Erythroblast (primary cell): ENCODE results near the gene ARMC12.
"Not testable (repeated sequence)": the region's sequence is repeated elsewhere in the genome, so short reads cannot be mapped to it uniquely, and the experiment has no call there.

Source experiments
- DNase-seq, 2 experiments: peaks; one replicate each; lab custom pipeline; 2025; lab: John Stamatoyannopoulos, UW
- GATA1 ChIP-seq: IDR thresholded peaks from 2 replicates; pipeline ENCODE4 v1.6.1; 2011; ENCODE audit warnings: low read depth, mild to moderate bottlenecking, control low read depth, low read length, moderate library complexity
- POLR2A ChIP-seq: IDR thresholded peaks from 2 replicates; pipeline ENCODE4 v1.6.1; 2011; ENCODE audit warnings: mild to moderate bottlenecking, low read length

ARMC12 gene, protein sequence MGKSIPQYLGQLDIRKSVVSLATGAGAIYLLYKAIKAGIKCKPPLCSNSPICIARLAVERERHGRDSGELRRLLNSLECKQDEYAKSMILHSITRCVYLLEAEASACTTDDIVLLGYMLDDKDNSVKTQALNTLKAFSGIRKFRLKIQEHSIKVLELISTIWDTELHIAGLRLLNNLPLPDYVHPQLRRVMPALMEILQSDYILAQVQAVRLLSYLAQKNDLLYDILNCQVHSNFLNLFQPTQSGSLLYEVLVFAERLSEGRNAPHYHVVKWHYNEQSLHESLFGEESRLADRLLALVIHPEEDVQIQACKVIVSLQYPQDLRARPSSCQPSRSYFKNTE

GRCh38 chr6:35736982-35737412 lies at the start of gene ARMC12:
Gene ARMC12, plus strand, starts transcription at chr6:35737032. Its CDS starts 77 bp downstream, at chr6:35737109.
- DNase-seq = no peak
- no peak for TF ChIP-seq GATA1
- no peak for TF ChIP-seq POLR2A

DNA sequence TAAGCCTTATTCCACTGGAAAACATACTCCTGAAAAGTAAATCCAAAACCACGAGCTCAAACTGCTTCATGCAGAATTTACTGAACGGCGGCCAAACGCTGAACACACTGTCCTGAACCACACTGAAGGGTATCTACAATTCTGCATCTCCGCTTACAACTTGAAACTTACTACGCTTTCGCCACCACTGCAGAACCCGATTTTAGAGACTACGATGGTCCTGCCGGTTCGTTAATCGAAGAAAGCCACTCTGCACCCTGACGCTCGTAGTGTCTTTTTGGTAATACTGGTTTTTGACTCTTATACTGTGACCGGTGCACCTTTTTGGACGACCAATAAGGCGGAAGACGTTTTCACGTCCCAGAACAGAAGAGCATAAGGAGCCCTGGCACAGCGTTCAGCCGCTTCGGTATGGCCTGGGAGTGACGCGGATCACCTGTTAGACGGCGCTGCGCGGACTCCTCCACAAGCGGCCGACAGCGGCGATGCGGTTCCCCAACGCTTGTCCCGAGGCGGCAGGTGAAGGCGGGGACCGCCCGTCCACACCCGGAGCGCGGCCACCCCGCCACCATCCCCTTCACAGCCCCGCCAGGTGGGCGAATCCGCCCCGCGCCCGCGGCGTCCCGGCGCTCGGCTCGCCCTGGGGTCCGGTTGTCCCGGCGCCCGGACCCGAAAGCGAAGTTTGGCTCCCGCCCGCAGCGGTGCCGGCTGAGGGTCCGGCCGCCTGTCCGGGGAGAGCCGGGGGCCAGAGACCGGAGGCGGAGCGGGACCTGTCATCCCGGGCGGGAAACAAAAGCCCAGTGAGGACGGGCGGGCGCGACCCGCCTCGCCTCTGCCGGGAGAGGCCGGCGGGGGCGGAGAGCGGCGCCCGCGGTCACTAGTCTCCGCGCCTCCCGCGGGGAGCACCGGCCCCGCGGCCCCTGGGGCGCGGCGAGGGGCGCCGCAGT lies 48.9 kb upstream of the ARMC12 start:
- TF ChIP-seq GATA1 (no peak), POLR2A (peak; percentile 68)
- peak; percentile 84 to 86 for DNase-seq

DNA sequence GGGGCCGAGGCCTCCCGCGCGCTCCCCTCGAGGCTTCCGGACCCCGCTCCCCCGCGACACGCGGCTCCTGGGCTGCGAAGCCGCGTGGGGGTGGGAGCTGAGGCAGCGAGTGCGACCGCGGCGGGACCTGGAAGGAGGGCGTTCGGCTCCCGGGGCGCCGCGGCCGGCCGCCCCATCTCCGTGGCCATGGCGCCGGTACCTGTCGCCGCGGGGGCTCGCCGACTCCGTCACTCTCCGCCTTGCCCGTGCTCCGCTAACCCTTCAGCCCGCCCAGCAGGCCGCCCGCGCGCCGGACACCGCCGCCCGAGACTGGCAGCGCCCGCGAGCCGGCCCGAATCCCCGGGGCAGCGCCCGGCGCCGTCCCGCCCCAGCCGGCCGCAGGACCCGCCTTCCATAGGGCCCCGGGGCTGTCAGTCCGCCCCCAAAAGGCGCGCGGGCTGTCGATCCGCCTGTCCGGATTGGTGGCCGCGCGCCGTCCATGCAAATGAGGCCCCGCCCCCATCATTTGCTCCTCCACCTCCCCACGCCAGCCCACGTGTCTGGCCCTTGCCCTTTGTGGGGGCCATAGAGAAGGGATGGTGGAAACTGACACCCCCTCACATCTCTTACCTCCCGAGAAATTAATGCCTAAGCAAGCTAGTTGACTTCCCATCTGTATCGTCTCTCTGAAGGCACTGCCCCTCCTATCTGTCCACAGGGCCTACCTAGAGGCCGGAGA lies 48.1 kb upstream of the ARMC12 start, which contains the start of gene FKBP5:
TSS of gene FKBP5 (minus strand) at position 311 of the 718 bp plus-strand sequence. CDS start 46,091 bp downstream, outside the sequence.
- peak; percentile 93 to 96 for DNase-seq
- TF ChIP-seq GATA1 = no peak
- TF ChIP-seq POLR2A = peak; percentile 97

DNA sequence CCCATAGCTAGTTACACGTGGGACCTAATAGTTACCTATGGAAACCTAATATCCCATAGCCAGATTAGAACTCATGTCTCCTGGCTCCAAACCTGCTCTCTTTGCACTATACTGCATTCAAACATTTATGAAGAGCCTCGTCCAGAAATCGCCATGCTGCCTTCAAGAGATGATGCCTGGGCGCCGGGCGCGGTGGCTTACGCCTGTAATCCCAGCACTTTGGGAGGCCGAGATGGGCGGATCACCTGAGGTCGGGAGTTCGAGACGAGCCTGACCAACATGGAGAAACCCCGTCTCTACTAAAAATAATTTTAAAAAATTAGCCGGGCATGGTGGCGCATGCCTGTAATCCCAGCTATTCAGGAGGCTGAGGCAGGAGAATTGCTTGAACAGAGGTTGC lies 46.8 kb upstream of the ARMC12 start:
- DNase-seq = not testable (repeated sequence)

DNA sequence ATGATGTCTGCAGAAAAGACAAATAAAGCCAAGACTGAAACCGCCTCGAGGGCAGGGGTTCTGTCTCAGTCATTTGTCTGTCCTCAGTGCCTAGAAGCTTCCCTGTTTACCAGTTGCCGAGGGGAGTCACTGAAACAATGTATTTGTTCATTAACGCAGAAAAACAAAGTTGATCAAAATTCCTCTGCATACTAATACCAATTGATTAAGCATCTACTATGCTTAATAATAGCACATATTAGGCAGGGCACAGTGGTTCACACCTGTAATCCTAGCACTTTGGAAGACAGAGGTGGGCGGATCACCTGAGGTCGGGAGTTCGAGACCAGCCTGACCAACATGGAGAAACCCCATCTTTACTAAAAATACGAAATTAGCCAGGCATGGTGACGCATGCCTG lies 46.3 kb upstream of the ARMC12 start:
- DNase-seq = no peak
- TF ChIP-seq POLR2A (no peak), GATA1 (no peak)

DNA sequence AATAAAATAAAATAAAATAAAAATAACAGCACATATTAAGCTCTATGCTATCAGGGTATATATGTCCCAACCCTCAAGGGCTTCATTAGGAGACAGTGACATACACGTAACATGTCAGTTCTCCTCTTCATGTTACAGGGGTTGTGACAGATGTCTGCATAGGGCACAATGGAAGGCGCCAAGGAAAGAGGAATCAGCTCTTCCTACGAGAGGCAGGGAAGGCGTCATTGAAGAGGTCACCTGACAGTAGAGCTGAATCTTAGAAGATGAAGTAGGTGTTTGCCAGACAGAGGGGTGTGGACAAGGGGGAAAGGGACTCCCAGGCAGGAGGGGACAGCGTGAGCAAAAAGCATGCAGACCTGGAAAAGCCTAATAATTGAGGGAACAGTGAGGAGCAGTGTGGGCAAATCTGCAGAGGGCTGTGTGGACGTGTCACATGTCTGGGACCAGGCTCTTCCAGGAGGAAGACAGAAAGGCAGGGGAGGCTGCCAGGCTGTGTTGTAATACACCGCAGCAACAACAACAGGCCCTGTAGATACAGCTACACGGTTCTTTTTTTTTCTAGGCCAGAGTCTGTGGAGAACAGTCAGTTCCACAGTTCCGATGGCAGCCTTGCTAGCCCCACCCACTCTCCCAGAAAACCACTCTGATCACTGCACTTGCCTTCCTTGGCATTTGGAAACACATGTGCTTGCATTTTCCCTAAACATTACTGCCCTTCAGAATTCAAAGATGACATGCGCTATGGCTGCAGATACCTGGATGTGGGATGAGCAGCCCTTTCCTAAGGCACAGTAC lies 45.6 kb upstream of the ARMC12 start:
- TF ChIP-seq POLR2A (no peak), GATA1 (no peak)
- DNase-seq = no peak

DNA sequence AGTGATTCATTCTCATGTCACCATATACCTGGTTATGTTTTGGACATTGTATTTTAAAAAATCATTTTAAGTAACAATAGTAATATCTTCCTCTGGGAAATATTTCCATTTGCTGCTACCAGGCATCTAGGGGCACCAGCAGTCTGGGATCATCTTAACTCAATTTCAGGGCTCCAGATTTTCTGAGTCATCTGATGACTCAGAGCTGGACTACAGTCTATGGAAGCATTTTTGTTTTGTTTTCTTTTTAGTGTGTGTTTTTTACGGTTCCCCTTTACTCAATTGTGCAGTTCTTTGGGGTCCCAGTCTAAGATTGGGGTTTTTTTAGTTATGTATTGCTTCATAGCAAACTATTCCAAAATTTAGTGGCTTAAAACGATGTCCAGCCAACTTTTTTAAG lies 42.4 kb upstream of the ARMC12 start:
- no peak for TF ChIP-seq GATA1
- no peak for TF ChIP-seq POLR2A
- peak in 1 of 2 experiments; percentile 38 for DNase-seq

DNA sequence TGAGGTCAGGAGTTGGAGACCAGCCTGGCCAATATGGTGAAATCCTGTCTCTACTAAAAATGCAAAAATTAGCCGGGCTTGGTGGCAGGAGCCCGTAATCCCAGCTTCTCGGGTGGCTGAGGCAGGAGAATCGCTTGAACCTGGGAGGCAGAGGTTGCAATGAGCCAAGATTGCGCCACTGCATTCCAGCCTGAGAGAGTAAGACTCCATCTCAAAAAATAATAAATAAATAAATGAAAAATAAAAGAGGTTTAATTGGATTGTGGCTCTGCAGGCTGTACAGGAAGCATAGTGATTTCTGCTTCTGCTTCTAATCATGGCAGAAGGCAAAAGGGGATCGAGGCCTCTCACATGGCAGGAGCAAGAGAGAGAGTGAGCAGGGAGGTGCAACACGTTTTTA lies 38.4 kb upstream of the ARMC12 start:
- DNase-seq = not testable (repeated sequence)

GRCh38 chr6:35698858-35699257 lies 38.0 kb upstream of the ARMC12 start:
- DNase-seq = no peak
- TF ChIP-seq GATA1 = no peak
- TF ChIP-seq POLR2A = no peak

GRCh38 chr6:35703554-35703953 lies 33.3 kb upstream of the ARMC12 start:
- peak in 1 of 2 experiments; percentile 28 for DNase-seq
- no peak for TF ChIP-seq GATA1
- TF ChIP-seq POLR2A = no peak

DNA sequence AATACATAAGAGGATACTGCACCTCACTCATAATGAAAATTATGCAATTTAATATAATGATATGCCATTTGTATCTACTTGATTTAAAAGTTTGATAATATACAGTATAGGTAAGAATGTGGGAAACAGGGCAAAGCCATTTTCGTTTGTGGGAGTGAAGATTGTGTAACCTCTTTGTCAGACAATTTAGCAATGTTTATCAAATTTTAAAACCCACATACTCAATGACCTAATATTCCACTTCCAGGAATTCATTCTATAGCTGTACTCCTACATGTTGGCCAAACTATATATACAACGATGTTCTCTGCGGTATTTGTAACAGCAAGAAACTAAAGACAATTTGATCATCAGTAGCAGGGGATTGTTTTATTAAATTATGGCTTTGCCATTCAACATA lies 30.4 kb upstream of the ARMC12 start:
- DNase-seq = no peak
- no peak for TF ChIP-seq GATA1
- peak; percentile 15 for TF ChIP-seq POLR2A

- no peak for DNase-seq
- TF ChIP-seq GATA1 (no peak), POLR2A (no peak)
Measured at GRCh38 chr6:35707714-35708407, 29.0 kb upstream of the ARMC12 start.

GRCh38 chr6:35708585-35708984 lies 28.2 kb upstream of the ARMC12 start:
- no peak for TF ChIP-seq GATA1

More at GRCh38 chr6:35708585-35708984, 28.2 kb upstream of the ARMC12 start:
- no peak for DNase-seq
